Measurements from ENCODE around the gene SLC38A1.
A peak's percentile ranks its signal among the peaks of the same experiment; 100 is the strongest.

SLC38A1 gene

GRCh38 chr12:46214668-46215436, 54.0 kb downstream of the SLC38A1 start:
- peak; percentile 87 for DNase-seq (ENCODE audit: low spot score)
- Mint-ChIP-seq H3K9me3 (no peaks in the 10 kb centered on the region), H3K36me3 (ENCODE audit: low read depth) (peaks cover 73% of the 10 kb centered on the region)

DNA sequence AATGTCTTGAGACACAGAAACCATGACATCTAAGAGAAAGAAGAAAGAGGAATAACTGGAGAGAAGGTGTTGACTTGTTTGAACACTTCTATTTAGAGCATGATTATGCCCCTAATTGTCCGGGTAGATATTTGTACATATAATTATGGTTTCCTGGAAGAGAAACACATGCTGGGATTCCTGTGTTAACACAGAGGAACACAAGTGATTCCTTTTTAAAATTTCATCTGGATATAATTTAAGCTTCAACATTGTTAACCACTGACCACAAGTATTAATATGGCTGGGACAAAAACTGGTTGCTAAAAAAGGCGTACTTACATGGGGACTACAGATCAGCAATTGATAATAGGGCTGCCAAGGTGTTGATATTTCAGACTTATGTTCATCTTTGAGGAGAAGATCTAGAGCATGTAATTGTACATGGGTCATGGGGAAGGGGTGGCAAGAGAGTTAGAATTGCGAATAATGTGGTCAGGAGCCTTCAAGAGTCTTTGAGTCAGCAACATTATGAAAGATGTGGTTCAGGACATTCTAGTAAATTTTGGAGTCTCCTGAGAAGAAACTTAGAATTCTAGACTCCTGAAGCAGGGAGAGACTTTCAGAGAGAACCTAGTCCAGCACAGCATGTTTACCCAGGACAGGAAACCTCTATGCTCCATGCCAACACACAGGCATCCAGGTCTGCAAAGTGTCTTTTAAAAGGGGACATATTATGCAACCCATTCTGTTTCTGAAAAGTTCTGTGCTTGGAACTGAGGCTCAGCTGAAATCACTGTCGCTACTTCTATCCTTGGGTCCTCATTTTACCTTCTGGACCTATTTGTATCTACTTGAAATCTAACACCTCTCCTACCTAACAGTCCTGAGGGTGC, 56.5 kb downstream of the SLC38A1 start:
- no peak for DNase-seq (ENCODE audit: low spot score)
- Mint-ChIP-seq H3K4me1 (ENCODE audit: low read depth) (peaks cover 84% of the 10 kb centered on the region), H3K4me3 (no peak overlapping the region)

More at GRCh38 chr12:46214668-46215436, 54.0 kb downstream of the SLC38A1 start:
- Mint-ChIP-seq H3K4me1 (ENCODE audit: low read depth) (peaks cover 94% of the 10 kb centered on the region), H3K4me3 (peak overlapping the region; percentile 88), H3K27ac (peak overlapping the region; percentile 99), H3K27me3 (ENCODE audit: low read depth) (no peaks in the 10 kb centered on the region)

GRCh38 chr12:46210873-46211439, 57.9 kb downstream of the SLC38A1 start:
- H3K36me3 Mint-ChIP-seq (ENCODE audit: low read depth) = peaks cover 70% of the 10 kb centered on the region

More for the DNA sequence above, 56.5 kb downstream of the SLC38A1 start:
- peak overlapping the region; percentile 84 for H3K27ac Mint-ChIP-seq
- H3K9me3 Mint-ChIP-seq = no peaks in the 10 kb centered on the region
- H3K27me3 Mint-ChIP-seq (ENCODE audit: low read depth) = no peaks in the 10 kb centered on the region
- H3K36me3 Mint-ChIP-seq (ENCODE audit: low read depth) = peaks cover 66% of the 10 kb centered on the region

GRCh38 chr12:46209914-46210872, 58.6 kb downstream of the SLC38A1 start:
- DNase-seq (ENCODE audit: low spot score) = peak; percentile 60
- Mint-ChIP-seq H3K9me3 (no peaks in the 10 kb centered on the region), H3K4me1 (ENCODE audit: low read depth) (peaks cover 71% of the 10 kb centered on the region), H3K27me3 (ENCODE audit: low read depth) (no peaks in the 10 kb centered on the region), H3K4me3 (peak overlapping the region; percentile 54), H3K36me3 (ENCODE audit: low read depth) (peaks cover 75% of the 10 kb centered on the region), H3K27ac (peak overlapping the region; percentile 84)

More at GRCh38 chr12:46210873-46211439, 57.9 kb downstream of the SLC38A1 start:
- no peak for DNase-seq (ENCODE audit: low spot score)
- H3K4me1 Mint-ChIP-seq (ENCODE audit: low read depth) = peaks cover 75% of the 10 kb centered on the region
- no peaks in the 10 kb centered on the region for H3K9me3 Mint-ChIP-seq
- peak overlapping the region; percentile 84 for H3K27ac Mint-ChIP-seq
- H3K27me3 Mint-ChIP-seq (ENCODE audit: low read depth) = no peaks in the 10 kb centered on the region
- peak overlapping the region; percentile 54 for H3K4me3 Mint-ChIP-seq

DNA sequence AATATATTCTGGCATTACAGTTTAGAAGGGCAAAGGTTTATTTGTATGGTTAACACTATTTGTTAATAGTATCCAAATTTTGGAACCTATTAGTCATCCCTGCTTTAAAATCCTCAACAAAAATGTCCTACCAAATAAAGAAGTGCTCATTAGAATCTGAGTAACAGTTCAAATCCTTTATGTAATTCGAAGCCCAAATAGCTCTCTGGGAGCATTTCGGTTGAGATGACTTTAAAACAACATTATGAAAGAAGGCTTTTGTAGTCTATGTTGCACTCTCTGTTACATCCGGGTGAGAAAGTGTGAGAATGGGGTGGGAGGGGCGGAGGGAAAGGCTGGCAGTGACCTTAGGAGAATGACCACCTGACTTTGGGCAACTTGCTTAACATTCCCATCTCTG, 59.7 kb downstream of the SLC38A1 start:
- H3K36me3 Mint-ChIP-seq (ENCODE audit: low read depth) = peaks cover 77% of the 10 kb centered on the region
- no peaks in the 10 kb centered on the region for H3K27me3 Mint-ChIP-seq (ENCODE audit: low read depth)
- H3K4me1 Mint-ChIP-seq (ENCODE audit: low read depth) = peaks cover 62% of the 10 kb centered on the region
- H3K9me3 Mint-ChIP-seq = no peaks in the 10 kb centered on the region
- H3K27ac Mint-ChIP-seq = peak overlapping the region; percentile 84
- peak overlapping the region; percentile 54 for H3K4me3 Mint-ChIP-seq
- DNase-seq (ENCODE audit: low spot score) = no peak

DNA sequence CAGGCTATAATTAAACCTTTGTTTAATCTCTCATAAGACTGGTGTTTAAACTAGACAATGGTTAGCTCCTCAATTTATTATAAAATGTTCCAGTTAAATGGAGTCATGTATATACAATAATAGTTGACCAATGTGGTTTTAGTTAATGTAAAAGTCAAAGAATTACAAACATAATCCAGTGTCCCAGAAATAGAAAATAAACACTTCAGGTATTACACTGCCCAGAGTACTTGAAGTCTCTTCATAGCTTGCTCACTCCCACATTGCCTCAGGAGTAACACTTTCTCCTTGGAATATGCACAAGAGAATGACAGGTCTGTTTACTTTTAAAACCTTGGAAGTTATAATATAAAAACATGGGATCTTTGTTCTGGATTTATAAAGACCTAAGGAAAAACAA, 60.5 kb downstream of the SLC38A1 start:
- H3K4me3 Mint-ChIP-seq = no peak overlapping the region
- H3K27ac Mint-ChIP-seq = no peak overlapping the region

DNA sequence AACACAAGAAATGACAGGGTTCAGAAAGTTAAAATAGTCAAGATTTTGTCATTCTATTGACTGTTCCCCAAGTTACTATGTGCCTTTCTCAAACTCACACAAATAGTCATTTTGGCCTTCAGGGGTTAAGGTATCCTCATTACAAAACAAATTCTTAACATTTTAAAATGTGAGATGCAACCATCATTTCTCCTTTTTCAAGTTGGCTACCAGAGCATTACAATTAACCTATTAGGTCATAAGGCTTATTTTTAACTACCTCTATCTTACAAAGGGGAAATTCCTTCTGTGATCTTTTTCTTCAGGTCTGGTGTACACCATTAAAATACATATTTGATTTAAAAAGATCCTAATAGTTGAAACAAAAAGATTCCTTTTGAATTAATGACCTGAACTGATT, 61.2 kb downstream of the SLC38A1 start:
- Mint-ChIP-seq H3K36me3 (ENCODE audit: low read depth) (peaks cover 80% of the 10 kb centered on the region), H3K9me3 (no peaks in the 10 kb centered on the region), H3K4me1 (ENCODE audit: low read depth) (peaks cover 48% of the 10 kb centered on the region), H3K27me3 (ENCODE audit: low read depth) (no peaks in the 10 kb centered on the region), H3K27ac (no peak overlapping the region), H3K4me3 (no peak overlapping the region)
- no peak for DNase-seq (ENCODE audit: low spot score)

More for the DNA sequence above, 60.5 kb downstream of the SLC38A1 start:
- peaks cover 81% of the 10 kb centered on the region for H3K36me3 Mint-ChIP-seq (ENCODE audit: low read depth)
- H3K9me3 Mint-ChIP-seq = no peaks in the 10 kb centered on the region
- peaks cover 55% of the 10 kb centered on the region for H3K4me1 Mint-ChIP-seq (ENCODE audit: low read depth)
- H3K27me3 Mint-ChIP-seq (ENCODE audit: low read depth) = no peaks in the 10 kb centered on the region
- no peak for DNase-seq (ENCODE audit: low spot score)

DNA sequence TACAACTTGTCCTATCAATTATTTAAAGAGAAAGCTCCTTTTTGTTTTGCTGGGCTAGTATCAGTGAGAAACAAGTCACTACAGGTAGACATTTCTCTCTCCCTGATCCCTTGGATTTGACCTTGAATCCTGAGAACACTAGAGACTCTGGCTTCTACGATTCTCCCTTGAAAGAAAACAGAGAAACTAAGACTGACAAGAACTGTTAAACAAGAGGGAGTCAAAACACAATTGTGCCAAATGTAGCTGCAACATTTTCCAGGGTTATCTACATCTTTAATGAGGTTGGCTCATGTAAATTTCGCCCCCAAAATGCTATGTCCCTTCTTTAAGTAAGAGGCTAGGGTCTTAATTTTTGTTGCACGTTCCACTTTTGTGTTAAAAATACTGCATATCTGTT, 62.4 kb downstream of the SLC38A1 start:
- no peak overlapping the region for H3K27ac Mint-ChIP-seq
- H3K36me3 Mint-ChIP-seq (ENCODE audit: low read depth) = peaks cover 81% of the 10 kb centered on the region
- no peaks in the 10 kb centered on the region for H3K9me3 Mint-ChIP-seq
- no peaks in the 10 kb centered on the region for H3K27me3 Mint-ChIP-seq (ENCODE audit: low read depth)
- H3K4me1 Mint-ChIP-seq (ENCODE audit: low read depth) = peaks cover 36% of the 10 kb centered on the region
- no peak overlapping the region for H3K4me3 Mint-ChIP-seq
- no peak for DNase-seq (ENCODE audit: low spot score)

DNA sequence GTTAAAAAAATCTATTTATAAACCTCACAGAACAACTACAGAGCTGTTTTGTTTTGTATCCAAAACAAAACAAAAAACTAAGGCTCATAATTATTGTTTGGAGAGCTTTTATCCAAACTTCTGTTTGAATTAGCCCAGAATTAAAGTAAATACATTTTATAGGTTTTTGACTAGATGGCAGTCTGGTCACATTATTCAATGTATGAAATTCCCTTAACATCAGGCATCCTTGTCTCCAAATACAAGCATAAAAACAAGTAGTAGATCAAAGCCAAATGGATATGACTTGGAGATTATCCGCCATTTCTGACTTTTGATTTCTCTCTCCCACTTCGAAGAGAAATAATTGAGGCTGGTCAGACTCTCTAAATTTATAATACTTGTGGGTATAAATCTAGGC, 63.5 kb downstream of the SLC38A1 start:
- Mint-ChIP-seq H3K4me3 (no peak overlapping the region), H3K9me3 (no peaks in the 10 kb centered on the region), H3K36me3 (ENCODE audit: low read depth) (peaks cover 81% of the 10 kb centered on the region), H3K27ac (no peak overlapping the region), H3K4me1 (ENCODE audit: low read depth) (peaks cover 25% of the 10 kb centered on the region), H3K27me3 (ENCODE audit: low read depth) (no peaks in the 10 kb centered on the region)
- DNase-seq (ENCODE audit: low spot score) = no peak

DNA sequence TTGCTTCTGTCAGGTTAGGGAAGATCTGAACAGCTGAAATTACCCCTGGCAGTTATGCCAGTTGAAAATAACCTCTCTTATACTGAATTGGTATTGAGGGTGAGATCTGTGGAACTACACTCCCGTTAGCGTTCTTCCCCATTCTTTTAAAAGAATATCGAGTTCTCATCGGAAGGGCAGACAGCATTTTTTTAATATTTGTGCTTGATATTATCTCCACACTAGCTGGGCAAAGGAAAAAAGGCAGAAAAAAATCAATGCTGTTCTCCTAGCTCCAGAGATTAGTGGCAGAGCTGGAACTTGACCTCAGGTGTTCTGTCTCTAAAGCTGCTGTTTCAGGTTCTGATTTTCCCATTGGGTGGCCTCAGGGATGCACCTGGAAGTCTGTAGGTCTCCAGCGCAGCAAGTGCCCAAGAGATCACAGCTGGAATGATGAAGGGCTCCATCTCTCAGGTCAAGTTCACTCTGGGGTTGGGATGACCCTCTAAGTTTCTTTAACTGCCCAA, 67.5 kb downstream of the SLC38A1 start:
- no peaks in the 10 kb centered on the region for H3K27me3 Mint-ChIP-seq (ENCODE audit: low read depth)
- peaks cover 94% of the 10 kb centered on the region for H3K36me3 Mint-ChIP-seq (ENCODE audit: low read depth)
- H3K4me3 Mint-ChIP-seq = no peak overlapping the region
- H3K4me1 Mint-ChIP-seq (ENCODE audit: low read depth) = peaks cover 18% of the 10 kb centered on the region
- H3K27ac Mint-ChIP-seq = no peak overlapping the region
- peaks cover 5% of the 10 kb centered on the region for H3K9me3 Mint-ChIP-seq
- no peak for DNase-seq (ENCODE audit: low spot score)

DNA sequence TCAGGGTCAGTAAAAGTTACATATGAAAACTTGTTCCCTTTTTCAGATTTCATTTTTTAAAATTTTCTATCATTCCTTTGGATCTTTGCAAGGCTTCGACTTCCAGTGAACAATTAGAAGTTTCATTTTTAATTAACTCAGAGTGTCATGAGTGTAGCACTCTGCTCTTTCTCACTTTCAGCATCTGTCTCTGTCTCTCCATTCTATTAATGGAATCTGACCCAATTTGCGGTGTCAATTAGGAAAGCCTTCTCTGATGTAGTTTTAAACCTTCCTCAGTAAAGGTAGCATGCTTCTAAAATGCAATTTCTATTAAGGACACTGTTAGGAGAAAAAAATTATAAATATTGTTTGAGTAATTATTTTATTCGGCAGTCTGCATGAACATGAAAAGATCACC, 68.3 kb downstream of the SLC38A1 start:
- Mint-ChIP-seq H3K4me3 (no peak overlapping the region), H3K27me3 (ENCODE audit: low read depth) (no peaks in the 10 kb centered on the region), H3K36me3 (ENCODE audit: low read depth) (peaks cover 94% of the 10 kb centered on the region), H3K9me3 (peaks cover 8% of the 10 kb centered on the region), H3K27ac (no peak overlapping the region), H3K4me1 (ENCODE audit: low read depth) (peaks cover 14% of the 10 kb centered on the region)
- DNase-seq (ENCODE audit: low spot score) = no peak

DNA sequence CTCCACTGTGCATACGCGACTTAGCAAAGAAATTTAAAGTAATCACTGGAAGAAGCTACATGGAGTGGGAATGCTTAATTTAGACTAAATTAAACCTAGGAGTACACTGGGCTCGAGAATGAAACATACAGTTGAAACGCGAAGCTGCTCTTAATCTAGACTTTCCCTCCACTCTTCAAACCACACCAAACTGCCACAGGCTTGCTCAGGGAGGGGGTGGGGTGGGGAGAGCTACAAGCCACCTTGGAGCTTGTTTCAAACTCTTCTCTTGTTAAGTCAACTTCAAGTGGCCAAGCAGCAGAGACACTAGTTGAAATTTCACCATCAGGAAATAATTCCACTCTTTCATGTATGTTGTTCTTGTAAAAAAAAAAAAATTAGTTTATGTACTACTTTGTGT, 69.9 kb downstream of the SLC38A1 start:
- DNase-seq (ENCODE audit: low spot score) = no peak
- Mint-ChIP-seq H3K27me3 (ENCODE audit: low read depth) (no peaks in the 10 kb centered on the region), H3K36me3 (ENCODE audit: low read depth) (peaks cover 97% of the 10 kb centered on the region), H3K4me3 (no peak overlapping the region), H3K27ac (peak overlapping the region; percentile 49), H3K9me3 (peaks cover 16% of the 10 kb centered on the region), H3K4me1 (ENCODE audit: low read depth) (peaks cover 14% of the 10 kb centered on the region)

- H3K27ac Mint-ChIP-seq = peak overlapping the region; percentile 6
- no peak for DNase-seq (ENCODE audit: low spot score)
- no peaks in the 10 kb centered on the region for H3K27me3 Mint-ChIP-seq (ENCODE audit: low read depth)
- peaks cover 14% of the 10 kb centered on the region for H3K4me1 Mint-ChIP-seq (ENCODE audit: low read depth)
- peaks cover 98% of the 10 kb centered on the region for H3K36me3 Mint-ChIP-seq (ENCODE audit: low read depth)
- no peak overlapping the region for H3K4me3 Mint-ChIP-seq
- peaks cover 26% of the 10 kb centered on the region for H3K9me3 Mint-ChIP-seq
These were observed 71.0 kb downstream of the SLC38A1 start for GRCh38 chr12:46197883-46198282.
